H1 (cell line): Measurements from ENCODE around the gene SPAG5. TPM values are rescaled to one million over a fixed set of nuclear protein-coding genes. Genes with fewer than 3 reads are reported as not detected.

Source experiments
- polyA plus RNA-seq, 7 experiments: library from polyadenylated mRNA; depleted of rRNA in 3 of 7; stranded (reverse) in 5 of 7; unstranded in 2 of 7; fragments of >200 nt in 5 of 7; fragments of 200-250 nt in 2 of 7; gene quantifications; 1 replicate in 5 of 7; 2 replicates in 1 of 7; 4 replicates in 1 of 7; pipeline versions ENCODE4 v1.2.1 to v1.2.3, GENCODE V29; 2011 to 2013; ENCODE audit warnings: missing spikeins in 2 of 7, mixed read lengths in 2 of 7
- total RNA-seq: library from RNA; stranded (reverse); fragmentation: NEBNext Ultra II Directional; extraction: Animal tissue kit (Norgen Biotek cat#: 25700); gene quantifications from 2 replicates; pipeline ENCODE4 v1.2.1, GENCODE V29; 2021
- TF ChIP-seq, protein P1 (sequence below), 3 experiments: IDR thresholded peaks; 1 replicate in 2 of 3; 2 replicates in 1 of 3; pipeline versions ENCODE4 v1.5.1 to v1.6.1; 2011; ENCODE audit warnings: low read length in 3 of 3, mild to moderate bottlenecking in 3 of 3, inconsistent platforms in 2 of 3, low read depth in 1 of 3, moderate library complexity in 1 of 3; ENCODE audit not compliant: insufficient read depth in 1 of 3; ENCODE audit errors: control extremely low read depth in 1 of 3

Gene SPAG5
- total and polyA plus RNA-seq, 2 of the 8 experiments (the other 6 are each of a cell fraction or from before 2014, with no cell fraction given), result 57.1 to 129 TPM

GRCh38 chr17:28532050-28532960 lies 66.5 kb downstream of the SPAG5 start (continued):
- TF ChIP-seq, protein P1, sequence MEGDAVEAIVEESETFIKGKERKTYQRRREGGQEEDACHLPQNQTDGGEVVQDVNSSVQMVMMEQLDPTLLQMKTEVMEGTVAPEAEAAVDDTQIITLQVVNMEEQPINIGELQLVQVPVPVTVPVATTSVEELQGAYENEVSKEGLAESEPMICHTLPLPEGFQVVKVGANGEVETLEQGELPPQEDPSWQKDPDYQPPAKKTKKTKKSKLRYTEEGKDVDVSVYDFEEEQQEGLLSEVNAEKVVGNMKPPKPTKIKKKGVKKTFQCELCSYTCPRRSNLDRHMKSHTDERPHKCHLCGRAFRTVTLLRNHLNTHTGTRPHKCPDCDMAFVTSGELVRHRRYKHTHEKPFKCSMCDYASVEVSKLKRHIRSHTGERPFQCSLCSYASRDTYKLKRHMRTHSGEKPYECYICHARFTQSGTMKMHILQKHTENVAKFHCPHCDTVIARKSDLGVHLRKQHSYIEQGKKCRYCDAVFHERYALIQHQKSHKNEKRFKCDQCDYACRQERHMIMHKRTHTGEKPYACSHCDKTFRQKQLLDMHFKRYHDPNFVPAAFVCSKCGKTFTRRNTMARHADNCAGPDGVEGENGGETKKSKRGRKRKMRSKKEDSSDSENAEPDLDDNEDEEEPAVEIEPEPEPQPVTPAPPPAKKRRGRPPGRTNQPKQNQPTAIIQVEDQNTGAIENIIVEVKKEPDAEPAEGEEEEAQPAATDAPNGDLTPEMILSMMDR (IDR thresholded peaks at IDR 0.05; ENCODE audit: control extremely low read depth in 1 of 3, insufficient read depth in 1 of 3, low read depth in 1 of 3, low read length in 3 of 3), result no peak
